HG02870 (cell line): ENCODE results near the gene THBS2.
"Not testable (repeated sequence)": the region's sequence is repeated elsewhere in the genome, so short reads cannot be mapped to it uniquely, and the experiment has no call there.

Source experiments
- ATAC-seq: cut with Tn5 transposase; IDR thresholded peaks from one replicate; pipeline ENCODE4 v1.9.1; 2021; ENCODE audit warnings: mild to moderate bottlenecking, moderate library complexity; ENCODE audit not compliant: unreplicated experiment

THBS2 gene

DNA sequence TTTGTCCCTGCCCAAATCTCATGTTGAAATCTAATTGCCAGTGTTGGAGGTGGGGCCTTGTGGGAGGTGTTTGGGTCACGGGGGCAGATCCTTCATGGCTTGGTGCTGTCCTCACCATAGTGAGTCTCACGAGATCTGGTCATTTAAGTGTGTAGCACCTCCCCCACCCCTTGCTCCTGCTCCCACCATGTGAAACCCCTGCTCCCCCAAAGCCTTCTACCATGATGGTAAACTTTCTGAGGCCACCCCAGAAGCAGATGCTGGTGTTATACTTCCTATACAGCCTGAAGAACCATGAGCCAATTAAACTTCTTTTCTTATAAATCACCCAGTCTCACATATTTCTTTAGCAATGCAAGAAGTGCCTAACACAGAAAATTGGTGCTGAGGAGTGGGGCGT lies 19.9 kb upstream of the THBS2 start:
- ATAC-seq = no peak

DNA sequence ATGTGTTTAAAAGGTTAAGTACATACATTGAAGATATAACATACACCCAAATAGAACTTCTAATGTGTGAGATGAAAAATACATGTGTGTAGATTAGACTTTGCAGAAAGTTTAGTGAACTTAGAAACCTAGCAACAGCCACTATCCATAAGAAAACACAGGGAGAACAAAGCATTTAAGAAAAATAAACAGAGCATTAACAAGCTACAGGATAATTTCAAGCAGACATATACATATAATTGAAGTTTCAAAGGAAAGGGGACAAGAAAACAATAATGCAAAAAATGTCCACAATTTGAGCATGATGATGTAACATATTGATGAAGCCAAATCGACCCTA lies 18.2 kb upstream of the THBS2 start:
- no peak for ATAC-seq

DNA sequence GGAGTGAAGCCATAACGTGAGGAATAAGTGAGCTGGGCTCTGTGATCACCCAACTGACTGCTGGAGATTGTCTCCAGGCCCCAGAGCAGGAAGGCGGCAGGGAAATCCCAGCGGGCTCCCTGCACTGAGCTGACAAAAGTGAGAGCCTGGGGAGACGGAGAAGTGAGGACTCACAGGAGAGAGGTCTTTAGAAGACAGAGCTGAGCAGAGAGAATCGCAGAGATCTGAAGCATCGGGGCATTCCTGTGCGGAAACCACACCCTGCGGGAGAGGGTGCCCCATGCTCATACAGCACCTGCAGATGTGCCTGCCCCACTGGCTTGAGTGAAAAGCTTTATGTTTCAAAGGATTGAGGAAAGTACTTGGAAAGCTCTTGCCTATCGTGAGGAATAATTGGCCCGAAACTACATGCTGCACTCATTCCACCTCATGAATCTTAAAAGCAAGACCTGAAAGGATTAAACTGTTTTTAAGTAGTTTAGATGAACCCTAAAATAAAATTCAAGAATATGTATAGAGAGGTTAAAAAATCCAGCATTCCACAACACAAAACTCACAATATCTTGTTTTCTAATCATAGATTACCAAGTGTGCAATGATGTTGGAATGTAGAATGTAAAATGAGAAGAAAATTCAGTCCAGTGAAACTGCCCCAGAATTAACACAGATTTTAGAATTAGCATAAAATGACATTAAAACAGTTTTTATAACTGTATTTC lies 17.7 kb upstream of the THBS2 start:
- ATAC-seq = no peak

DNA sequence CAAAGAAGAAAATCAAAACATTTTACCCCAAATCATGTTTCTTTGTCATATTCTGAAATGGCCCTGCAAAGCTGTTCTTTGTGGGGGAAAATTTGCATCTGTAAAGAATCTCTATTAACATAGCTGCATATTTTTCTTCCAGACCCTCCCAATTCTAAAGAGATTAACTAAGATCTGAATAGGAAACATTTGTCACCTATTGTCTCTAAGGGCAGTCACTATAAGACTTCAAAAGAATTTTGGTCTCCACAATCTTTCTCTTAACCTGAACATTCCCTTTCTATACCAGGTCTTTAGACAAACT lies 16.4 kb upstream of the THBS2 start:
- ATAC-seq = not testable (repeated sequence)

DNA sequence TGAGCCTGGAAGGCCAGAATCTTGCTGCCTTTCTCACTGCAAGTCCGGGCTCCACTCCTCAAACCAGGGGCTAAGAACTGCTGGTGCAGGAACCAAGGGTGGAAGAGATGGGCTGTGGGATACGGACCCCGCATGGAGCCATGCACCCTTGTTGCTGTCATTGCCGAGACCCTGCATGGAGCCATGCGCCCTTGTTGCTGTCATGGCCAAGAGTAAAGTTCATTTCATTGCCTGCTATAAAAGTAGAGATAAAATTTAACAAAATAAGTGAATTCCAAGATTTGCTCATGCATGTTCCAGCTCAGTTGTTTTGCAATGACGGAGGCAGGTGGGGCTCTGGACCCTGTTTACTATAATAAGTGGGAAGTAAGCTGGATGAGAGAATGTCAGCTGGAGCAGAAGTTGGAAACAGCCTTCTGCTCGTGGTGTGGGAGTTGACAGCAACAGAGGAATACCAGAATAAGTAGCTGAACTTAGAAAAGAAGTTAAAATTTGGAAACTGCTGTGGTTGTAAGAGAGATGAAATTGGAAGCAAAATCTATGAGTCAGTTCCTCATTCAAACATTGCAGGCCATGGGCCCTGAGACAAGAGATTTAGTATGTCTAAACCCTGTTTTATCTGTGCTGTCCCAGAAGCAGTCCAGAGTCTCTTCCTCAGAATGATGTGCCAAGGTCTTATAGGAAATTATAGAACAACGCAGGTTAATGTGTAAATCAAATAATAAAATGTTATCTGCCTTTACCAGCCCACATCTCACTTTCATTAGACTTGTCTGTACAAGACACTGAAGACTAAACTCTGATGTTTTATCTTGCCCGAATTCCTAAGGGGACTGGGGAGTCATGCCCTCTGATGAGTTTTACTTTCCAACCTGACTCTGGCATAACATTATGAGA lies 15.8 kb upstream of the THBS2 start:
- ATAC-seq = no peak

DNA sequence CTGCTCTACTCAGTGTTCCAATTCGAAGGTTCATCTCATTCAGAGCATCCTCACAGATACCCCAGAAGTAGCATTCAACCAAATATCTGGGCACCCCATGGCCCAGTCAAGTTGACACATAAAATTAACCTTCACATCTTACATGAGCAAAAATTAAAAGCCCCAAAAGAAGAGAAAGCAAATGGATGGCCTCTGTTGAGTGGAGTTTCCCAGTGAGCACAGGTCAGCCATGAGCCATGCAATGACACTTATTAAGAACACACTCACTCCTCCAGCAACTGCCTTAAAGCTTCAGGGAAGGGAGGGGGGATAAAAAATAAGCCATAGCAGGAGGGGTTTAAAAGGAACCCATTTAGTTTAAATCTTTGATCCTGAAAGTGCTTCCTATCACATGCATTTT lies 14.6 kb upstream of the THBS2 start:
- ATAC-seq = no peak

DNA sequence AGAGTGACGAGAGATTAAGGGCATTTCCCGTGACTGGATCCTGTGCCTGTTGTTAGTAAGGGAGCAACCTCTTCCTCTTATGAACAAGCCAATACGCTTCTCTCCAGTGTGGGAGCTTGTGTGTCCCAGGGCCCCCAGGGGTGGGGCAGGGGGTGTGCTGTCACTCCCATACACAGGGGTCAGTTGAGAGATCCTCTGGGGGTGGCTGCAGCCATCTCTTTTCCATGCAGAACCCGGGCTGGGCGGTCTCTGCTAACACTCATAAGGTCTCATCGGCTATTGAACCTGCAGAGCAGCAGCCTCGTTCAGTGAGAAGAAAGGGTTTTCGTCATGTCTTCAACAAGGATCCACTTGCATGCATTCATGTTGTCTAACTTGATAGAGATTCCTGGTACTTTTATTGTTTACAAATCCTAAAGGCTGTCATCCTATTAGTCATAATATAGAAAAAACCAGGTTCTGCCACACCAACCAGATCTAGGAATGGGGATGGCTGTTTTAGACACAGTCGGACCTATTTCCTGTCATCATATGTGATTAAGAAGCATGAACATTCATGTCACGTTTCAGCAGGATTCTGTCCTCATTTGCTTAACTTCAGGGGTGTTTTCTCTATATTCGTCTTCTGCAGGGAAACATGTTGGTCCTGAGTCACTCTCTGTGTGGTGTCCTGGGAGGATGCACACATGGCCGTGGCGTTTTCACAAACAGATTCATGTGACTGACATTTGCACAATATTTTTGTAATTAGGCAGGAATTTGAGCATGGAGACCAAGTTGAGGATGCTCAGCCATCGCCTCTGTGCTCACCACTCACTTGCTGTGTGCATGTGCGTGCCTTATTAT lies 13.3 kb upstream of the THBS2 start:
- ATAC-seq = no peak

DNA sequence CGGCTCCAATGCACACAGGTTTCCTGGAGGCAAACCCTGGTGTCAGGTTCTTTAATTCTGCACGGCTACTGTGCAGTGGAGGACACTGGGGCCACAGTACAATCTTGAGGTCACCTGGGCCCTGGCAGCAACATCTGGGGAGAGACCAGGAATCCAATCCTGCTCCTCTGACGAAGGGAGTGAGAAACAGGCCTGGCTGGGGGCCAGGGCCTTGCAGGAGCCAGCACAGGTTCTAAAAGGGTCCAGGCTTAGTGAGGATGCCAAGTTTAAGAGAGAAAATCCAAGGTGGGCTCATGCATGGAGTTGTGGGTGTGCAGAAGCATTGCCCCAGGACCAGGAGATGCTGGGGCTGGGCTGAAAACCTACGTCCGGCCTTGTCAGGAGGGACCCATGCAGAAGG lies 12.6 kb upstream of the THBS2 start:
- ATAC-seq = no peak

DNA sequence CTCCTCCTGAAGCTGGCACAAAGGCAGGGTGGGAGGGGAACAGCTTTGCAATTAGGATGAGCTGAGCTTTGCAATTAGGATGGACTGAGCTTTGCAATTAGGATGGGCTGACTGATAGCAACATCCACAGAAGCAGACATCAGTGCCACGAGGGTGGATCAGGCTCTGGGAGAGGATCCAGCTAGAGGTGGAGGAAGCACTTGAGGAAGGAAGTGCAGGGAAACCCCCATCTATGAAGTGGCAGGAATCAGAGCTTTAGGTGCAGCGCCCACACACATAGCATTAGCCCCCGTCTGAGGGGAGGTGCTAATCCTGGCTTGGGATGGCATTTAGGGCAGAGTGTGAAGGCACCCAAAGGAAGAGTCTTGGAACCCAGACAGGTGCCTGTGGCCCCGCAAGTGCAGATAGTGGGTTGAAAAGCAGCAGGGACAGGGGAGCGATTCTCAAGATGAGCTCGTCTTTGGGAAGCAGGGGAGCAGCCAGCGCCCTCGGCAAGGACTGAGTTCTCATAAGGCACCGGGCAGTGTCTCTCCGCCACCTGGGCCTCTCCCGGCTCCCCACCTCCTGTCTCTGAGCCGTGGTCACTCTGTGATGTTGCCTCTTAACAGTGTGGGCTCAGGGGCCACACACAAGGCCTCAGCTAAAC lies 12.0 kb upstream of the THBS2 start:
- ATAC-seq = no peak

DNA sequence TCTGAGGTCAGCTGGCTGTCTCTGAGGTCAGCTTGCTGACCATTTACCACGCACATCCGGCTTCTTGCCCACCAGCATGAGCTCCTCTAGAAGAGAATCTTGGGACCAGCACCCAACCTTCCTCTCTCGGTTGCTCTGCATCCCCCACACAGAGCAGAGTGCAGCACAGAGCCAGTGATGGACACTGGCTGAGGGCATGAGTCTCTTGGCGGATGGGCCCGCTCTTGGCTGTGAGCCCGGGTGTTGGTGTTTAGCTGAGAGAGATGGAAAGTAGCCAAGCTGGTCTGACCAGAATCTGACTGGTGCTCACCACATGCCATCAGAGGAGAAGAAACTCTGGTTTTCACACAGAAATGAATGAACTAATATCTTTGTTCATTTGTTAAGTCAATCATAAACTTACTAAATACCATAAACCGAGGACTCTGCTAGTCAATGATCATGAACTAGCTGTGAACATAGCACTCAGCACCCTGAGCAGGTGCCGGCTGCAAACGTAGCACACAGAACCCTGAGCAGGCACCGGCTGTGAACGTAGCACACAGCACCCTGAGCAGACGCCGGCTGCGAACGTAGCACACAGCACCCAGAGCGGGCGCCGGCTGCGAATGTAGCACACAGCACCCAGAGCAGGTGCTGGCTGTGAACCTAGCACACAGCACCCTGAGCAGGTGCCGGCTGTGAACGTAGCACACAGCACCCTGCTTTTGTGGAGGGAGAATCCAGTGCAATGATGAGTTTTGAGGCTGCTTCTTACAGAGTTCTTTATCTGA lies 10.4 kb upstream of the THBS2 start:
- ATAC-seq = no peak

DNA sequence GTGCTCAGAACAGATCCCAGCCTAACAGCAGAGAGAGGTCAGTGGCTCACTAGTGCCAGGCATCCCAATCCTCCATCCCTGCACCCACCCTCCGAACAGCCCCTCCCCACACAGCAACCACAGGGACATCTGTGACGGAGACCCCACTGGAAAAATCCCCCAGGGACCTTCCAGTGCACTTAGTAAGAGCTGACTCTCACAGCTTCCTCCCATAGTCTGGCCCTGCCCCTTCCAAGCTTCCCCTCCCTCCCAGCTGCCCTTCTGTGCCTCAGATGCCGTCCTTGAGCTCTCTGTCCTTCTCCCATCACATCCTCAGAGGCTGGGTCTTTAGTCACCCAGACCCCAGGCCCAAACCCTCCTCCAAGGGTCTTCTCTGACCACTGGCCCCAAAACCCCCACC lies 9.7 kb upstream of the THBS2 start:
- ATAC-seq = no peak

DNA sequence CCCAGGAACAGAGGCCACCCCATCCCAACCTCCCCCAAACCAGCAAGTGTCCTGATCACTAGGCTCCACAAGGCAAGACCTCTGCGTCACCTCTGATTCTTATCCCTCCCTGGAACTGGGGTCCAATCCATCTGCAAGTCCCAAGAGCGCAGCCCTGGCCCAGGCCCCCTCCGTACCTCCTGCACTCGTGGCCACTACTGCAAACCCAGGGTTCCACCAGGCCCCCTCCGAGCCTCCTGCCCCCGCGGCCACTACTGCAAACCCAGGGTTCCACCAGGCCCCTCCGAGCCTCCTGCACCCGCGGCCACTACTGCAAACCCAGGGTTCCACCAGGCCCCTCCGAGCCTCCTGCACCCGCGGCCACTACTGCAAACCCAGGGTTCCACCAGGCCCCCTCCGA lies 9.0 kb upstream of the THBS2 start:
- ATAC-seq = not testable (repeated sequence)

DNA sequence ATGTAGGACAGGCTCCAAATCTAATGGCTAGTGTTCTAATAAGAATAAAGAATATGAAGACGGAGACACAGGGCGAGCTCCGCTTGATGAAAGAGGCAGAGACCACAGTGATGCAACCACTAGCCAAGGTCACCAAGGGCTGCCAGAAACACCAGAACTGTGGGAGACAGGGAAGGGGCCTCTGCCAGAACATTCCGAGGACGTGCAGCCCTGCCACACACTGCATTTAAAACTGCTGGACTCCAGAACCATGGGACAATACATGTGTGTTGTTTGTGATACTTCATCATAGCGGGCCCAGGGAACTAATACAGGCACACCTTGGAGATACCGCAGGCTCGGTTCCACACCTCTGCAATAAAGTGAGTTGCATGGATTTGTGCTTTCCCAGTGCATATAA lies 2.9 kb upstream of the THBS2 start:
- no peak for ATAC-seq

DNA sequence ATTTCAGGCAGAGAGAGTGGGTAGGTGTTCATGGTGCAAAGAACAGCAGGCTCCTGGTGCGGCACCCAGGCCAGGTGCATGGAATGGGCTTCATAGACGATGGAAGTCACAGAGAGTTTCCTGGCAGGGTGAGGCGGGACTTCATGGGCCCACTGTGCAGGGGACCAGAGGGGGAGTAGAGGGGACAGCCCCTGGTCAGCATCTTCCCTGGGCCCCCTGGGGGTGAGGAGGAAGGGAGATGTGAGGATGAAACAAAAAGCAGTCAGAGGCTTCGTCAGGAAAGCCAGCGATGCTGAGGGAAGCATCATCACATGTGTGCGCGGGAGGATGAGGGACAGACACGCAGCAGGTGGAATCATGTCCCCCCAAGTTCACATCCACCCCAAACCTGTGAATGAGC lies 2.4 kb upstream of the THBS2 start:
- no peak for ATAC-seq

DNA sequence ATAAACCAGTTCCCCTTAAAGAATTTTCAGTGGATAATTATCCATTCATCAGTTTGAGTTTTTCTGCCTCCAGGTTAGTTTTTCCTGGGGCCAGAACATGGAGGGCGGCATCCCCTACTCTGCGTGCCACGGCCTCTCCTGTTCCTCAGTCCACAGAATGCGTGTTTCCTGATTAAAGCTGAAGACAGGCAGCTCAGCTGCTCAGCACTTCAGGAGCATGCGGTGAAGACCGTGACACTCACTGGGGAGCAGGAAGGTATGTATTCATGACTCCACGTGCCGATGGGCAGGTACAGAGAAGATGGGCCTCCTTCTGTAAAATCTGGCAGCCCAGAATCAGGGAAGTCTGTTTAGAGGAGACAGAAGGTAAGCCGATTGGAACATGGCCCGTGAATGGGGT lies 2.0 kb upstream of the THBS2 start:
- no peak for ATAC-seq

DNA sequence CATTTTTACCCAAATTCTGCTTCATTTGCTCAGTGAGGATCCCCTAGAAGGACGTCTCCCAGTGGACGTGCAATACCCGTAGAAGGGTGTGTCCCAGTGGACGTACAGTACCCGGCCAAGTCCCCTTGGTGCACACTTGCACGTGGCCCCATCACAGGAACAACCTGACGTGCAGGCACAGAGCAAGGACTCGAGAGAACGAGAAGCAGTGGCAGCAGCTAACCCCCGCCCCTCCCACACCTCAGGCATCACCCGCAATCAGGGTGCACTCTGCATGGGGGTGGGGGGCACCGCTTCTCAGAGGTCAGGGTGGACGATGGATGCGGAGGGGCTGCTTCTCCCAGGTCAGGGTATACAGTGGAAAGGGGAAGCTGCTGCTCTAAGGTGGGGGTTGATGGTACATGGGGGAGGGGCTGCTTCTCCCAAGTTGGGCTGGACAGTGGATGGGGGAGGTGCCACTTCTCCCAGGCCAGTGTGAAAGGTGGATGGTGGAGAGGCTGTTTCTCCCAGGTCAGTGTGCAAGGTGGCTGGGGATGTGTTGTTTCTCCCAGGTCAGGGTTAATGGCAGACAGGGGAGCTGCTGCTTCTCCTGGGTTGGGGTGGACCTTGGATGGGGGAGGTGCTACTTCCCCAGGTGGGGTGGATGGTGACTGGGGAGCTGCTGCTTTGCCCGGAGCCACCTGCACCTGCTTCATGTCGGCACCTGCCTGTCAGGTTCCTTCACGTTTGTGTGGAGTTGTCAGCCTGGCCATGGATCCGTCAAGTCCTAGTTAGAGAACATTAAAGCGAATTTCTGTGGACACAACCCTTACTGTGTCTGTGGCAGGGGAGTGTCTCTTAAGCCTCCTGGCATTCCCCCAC lies 1.0 kb upstream of the THBS2 start:
- ATAC-seq = no peak

DNA sequence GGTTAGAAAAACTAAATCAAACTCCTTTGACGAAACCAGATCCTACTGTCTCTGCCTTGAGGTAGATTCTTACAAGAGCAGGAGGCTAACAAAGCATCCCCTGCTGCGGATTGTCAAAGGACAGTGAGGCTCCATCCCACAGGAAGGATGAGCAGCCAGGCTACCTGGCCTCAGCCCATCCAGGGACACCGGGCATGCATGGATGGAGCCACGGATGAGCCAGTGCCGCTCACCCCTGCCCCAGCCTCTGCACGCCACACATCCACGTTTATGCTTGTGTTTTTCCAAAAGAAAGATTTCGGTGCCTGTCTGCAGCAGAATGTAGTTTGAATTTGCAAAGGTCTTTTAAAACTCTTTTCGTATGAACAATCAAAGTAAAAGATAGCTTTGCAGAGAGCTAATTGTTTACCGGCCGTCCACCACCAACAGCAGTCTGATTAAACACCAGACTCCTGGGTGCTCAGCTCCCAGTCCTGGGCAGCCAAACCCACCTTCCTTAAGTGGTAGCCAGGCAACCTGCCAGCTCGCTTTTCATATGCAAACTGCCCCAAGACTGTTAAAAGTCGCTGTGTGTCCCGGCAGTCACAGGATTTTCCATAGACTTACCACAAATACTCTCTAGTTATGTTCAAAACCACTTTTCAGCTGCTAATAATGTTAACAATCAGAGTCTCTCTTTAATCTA lies 999 bp downstream of the THBS2 start:
- ATAC-seq = no peak

DNA sequence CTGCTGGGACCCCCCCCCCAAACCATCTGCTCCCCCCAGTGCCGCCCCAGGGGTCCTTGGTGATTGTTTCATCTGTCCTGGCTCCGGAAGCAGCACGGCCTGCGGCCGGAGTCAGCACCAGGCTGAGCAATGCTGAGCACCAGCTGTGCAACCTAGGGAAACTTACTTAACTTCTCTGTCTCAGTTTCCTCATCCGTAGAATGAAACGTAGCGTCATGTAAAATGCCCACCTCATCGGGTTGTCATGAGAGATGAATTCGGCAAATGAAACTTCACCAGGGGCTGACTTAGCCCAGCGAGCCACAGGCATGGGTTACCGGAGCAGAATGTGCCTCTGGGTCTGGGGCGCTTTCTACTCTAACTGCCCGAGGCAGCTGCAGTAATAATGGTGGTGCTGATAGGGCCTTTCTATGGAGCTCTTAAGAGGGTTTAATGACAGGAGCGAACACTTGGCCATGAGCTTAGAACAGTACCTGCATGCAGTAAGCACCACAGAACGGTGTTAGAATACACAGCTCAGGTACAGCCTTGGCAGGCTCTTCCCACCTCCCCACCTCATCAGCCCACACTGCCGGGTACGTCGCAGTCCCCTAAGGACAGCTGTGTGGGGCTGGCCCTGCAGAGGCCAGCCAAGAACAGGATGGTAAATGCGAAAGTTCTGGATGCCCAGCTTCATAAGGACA lies 1.7 kb downstream of the THBS2 start:
- no peak for ATAC-seq
